H9 (cell line): ENCODE measurements around the gene KSR1. TPM values are rescaled to one million over a fixed set of nuclear protein-coding genes. Genes with fewer than 3 reads are reported as not detected.

ENCODE experiments used
- DNase-seq: peaks from one replicate; pipeline ENCODE4 v3.0.0-alpha.2; 2017
- H2AFZ ChIP-seq: one replicate; pipeline ENCODE4 v1.6.1; 2013; ENCODE audit warnings: mild to moderate bottlenecking, low read length, control low read depth, moderate library complexity
- H2AK5ac ChIP-seq: 2 replicates; pipeline ENCODE4 v1.6.1; 2013; ENCODE audit warnings: low read length, control low read depth, mixed read lengths; ENCODE audit not compliant: insufficient read length
- H2BK120ac ChIP-seq: one replicate; pipeline ENCODE4 v1.6.1; 2013; ENCODE audit warnings: low read depth, mild to moderate bottlenecking, low read length, control low read depth, inconsistent platforms; ENCODE audit not compliant: poor library complexity, severe bottlenecking
- H2BK12ac ChIP-seq: 2 replicates; pipeline ENCODE4 v1.6.1; 2013; ENCODE audit warnings: low read length, control low read depth, mixed read lengths, low read depth; ENCODE audit not compliant: insufficient read length
- H2BK15ac ChIP-seq: 2 replicates; pipeline ENCODE4 v1.6.1; 2013; ENCODE audit warnings: low read depth, low read length, control low read depth
- H2BK20ac ChIP-seq: one replicate; pipeline ENCODE4 v1.6.1; 2013; ENCODE audit warnings: low read depth, mild to moderate bottlenecking, low read length, control low read depth, inconsistent platforms; ENCODE audit not compliant: poor library complexity, severe bottlenecking
- H2BK5ac ChIP-seq: 2 replicates; pipeline ENCODE4 v1.6.1; 2013; ENCODE audit warnings: low read length, control low read depth, mixed read lengths; ENCODE audit not compliant: insufficient read length
- H3K14ac ChIP-seq: 2 replicates; pipeline ENCODE4 v1.6.1; 2013; ENCODE audit warnings: low read length, control low read depth; ENCODE audit not compliant: insufficient read depth
- H3K18ac ChIP-seq: 2 replicates; pipeline ENCODE4 v1.6.1; 2013; ENCODE audit warnings: low read depth, mild to moderate bottlenecking, mixed read lengths, low read length, control low read depth; ENCODE audit not compliant: insufficient read length
- H3K23ac ChIP-seq: 2 replicates; pipeline ENCODE4 v1.6.1; 2013; ENCODE audit warnings: low read length, control low read depth, mixed read lengths, low read depth; ENCODE audit not compliant: insufficient read length
- H3K23me2 ChIP-seq: 2 replicates; pipeline ENCODE4 v1.6.1; 2013; ENCODE audit warnings: low read depth, mild to moderate bottlenecking, mixed read lengths, low read length, control low read depth; ENCODE audit not compliant: insufficient read length, poor library complexity, severe bottlenecking
- H3K27ac ChIP-seq: 2 replicates; pipeline ENCODE4 v1.5.1; 2013; ENCODE audit warnings: low read length, control low read depth, mixed read lengths, low read depth; ENCODE audit not compliant: insufficient read length
- H3K27me3 ChIP-seq: 2 replicates; pipeline ENCODE4 v1.6.1; 2013; ENCODE audit warnings: low read length, control low read depth, inconsistent platforms; ENCODE audit not compliant: insufficient read depth
- H3K4ac ChIP-seq: 2 replicates; pipeline ENCODE4 v1.6.1; 2013; ENCODE audit warnings: low read depth, mild to moderate bottlenecking, control low read depth, inconsistent platforms, low read length, moderate library complexity
- H3K4me1 ChIP-seq: 2 replicates; pipeline ENCODE4 v1.6.1; 2013; ENCODE audit warnings: low read length, control low read depth, inconsistent platforms; ENCODE audit not compliant: insufficient read depth
- H3K4me2 ChIP-seq: 2 replicates; pipeline ENCODE4 v1.6.1; 2013; ENCODE audit warnings: low read length, control low read depth, mixed read lengths; ENCODE audit not compliant: insufficient read length, insufficient read depth
- H3K56ac ChIP-seq: 2 replicates; pipeline ENCODE4 v1.6.1; 2013; ENCODE audit warnings: low read depth, mild to moderate bottlenecking, mixed read lengths, low read length, control low read depth; ENCODE audit not compliant: insufficient read length
- H3K79me1 ChIP-seq: 2 replicates; pipeline ENCODE4 v1.6.1; 2013; ENCODE audit warnings: low read depth, mild to moderate bottlenecking, moderate library complexity, low read length, control low read depth, inconsistent platforms; ENCODE audit not compliant: insufficient read depth, poor library complexity, severe bottlenecking
- H3K79me2 ChIP-seq: 2 replicates; pipeline ENCODE4 v1.6.1; 2013; ENCODE audit warnings: low read length, control low read depth, inconsistent platforms; ENCODE audit not compliant: insufficient read depth
- H3K9ac ChIP-seq: 2 replicates; pipeline ENCODE4 v1.6.1; 2013; ENCODE audit warnings: low read length, control low read depth, mixed read lengths; ENCODE audit not compliant: insufficient read length; ENCODE audit errors: extremely low read depth
- H3K9me3 ChIP-seq: one replicate; pipeline ENCODE4 v1.6.1; 2013; ENCODE audit warnings: low read depth, low read length, inconsistent platforms; ENCODE audit not compliant: control insufficient read depth
- H3T11ph ChIP-seq: one replicate; pipeline ENCODE4 v1.6.1; 2013; ENCODE audit warnings: mild to moderate bottlenecking, low read length, control low read depth, inconsistent platforms
- H4K20me1 ChIP-seq: one replicate; pipeline ENCODE4 v1.6.1; 2013; ENCODE audit not compliant: control insufficient read depth, insufficient read length, insufficient read depth
- H4K5ac ChIP-seq: 2 replicates; pipeline ENCODE4 v1.6.1; 2013; ENCODE audit warnings: low read depth, mild to moderate bottlenecking, mixed read lengths, low read length, control low read depth; ENCODE audit not compliant: insufficient read length
- H4K8ac ChIP-seq: replicated peaks from 2 replicates; pipeline ENCODE4 v1.6.1; 2013; ENCODE audit warnings: low read length, control low read depth, mixed read lengths, low read depth; ENCODE audit not compliant: insufficient read length
- H4K91ac ChIP-seq: 2 replicates; pipeline ENCODE4 v1.6.1; 2013; ENCODE audit warnings: low read depth, mild to moderate bottlenecking, moderate library complexity, mixed read lengths, low read length, control low read depth; ENCODE audit not compliant: insufficient read length
- H3K27ac Mint-ChIP-seq, 3 experiments: 2 replicates in 2 of 3; 3 replicates in 1 of 3; pipeline ENCODE4 v1.8.0; 2020 to 2021; ENCODE audit warnings: mixed read lengths in 3 of 3, mild to moderate bottlenecking in 1 of 3, moderate library complexity in 1 of 3
- H3K27me3 Mint-ChIP-seq: 2 replicates; pipeline ENCODE4 v1.8.0; 2021; ENCODE audit warnings: low read depth, mild to moderate bottlenecking, moderate library complexity, mixed read lengths
- H3K36me3 Mint-ChIP-seq, 3 experiments: 2 replicates in 2 of 3; 3 replicates in 1 of 3; pipeline ENCODE4 v1.8.0; 2020 to 2021; ENCODE audit warnings: low read depth in 3 of 3, mixed read lengths in 3 of 3; ENCODE audit not compliant: insufficient read depth in 1 of 3
- H3K4me1 Mint-ChIP-seq, 2 experiments: 2 replicates each; pipeline ENCODE4 v1.8.0; 2020; ENCODE audit warnings: mixed read lengths in 2 of 2
- H3K4me3 Mint-ChIP-seq, 2 experiments: 2 replicates in 1 of 2; 3 replicates in 1 of 2; pipeline ENCODE4 v1.8.0; 2020 to 2021; ENCODE audit warnings: mild to moderate bottlenecking in 2 of 2, mixed read lengths in 2 of 2, moderate library complexity in 1 of 2
- H3K9me3 Mint-ChIP-seq, 2 experiments: 2 replicates in 1 of 2; 3 replicates in 1 of 2; pipeline ENCODE4 v1.8.0; 2020; ENCODE audit warnings: mild to moderate bottlenecking in 2 of 2, mixed read lengths in 2 of 2, moderate library complexity in 1 of 2
- WGBS: extraction: QIAGEN DNeasy Blood & Tissue Kit; methylation state at CpG from one replicate; pipeline ENCODE4 v1.1.7; 2013; ENCODE audit warnings: missing lambda C conversion rate, low lambda C conversion rate, mixed read lengths; ENCODE audit not compliant: insufficient read length; ENCODE audit errors: extremely low coverage; 5-methylcytosine and 5-hydroxymethylcytosine counted together
- total RNA-seq: library from RNA; stranded (reverse); gene quantifications from 2 replicates; pipeline ENCODE4 v1.2.1, GENCODE V29; 2021
- TF ChIP-seq, protein P1 (sequence below): fragments of 200-600 bp; sonication (generic); conservative IDR thresholded peaks from 3 replicates; pipeline ENCODE4 v1.8.0; 2021; ENCODE audit warnings: antibody characterized with exemption, mild to moderate bottlenecking

Gene KSR1
- total RNA-seq, 1 experiment from 2014 or later: 44.9 TPM

DNA sequence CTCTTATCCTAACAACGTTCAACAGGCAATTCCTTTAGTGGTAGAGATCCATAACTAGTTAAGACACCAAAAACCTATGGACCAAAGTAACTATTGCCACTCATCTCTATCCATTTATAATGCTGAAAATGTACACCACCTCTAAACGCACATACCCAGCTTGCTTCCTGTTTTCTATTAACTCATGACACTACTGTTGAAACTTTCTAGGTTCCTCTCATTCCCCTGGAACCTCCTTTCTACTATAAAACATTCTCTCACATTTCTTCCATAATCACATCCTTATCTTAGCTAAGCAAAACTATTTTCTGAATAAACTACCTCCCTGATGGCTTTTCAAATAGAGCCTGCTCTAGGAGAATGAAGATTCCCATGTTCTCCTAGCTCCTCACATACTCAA, 42.9 kb upstream of the KSR1 start:
- Histone ChIP-seq H3K4me1 (no peaks in the 10 kb centered on the region; the same call in 1 of the 2 replicates), H4K5ac (no peak overlapping the region), H3K23ac (no peak overlapping the region), H4K20me1 (no peaks in the 10 kb centered on the region), H3K4ac (no peak overlapping the region), H4K8ac (no peak overlapping the region), H3K27me3 (no peaks in the 10 kb centered on the region), H2BK120ac (no peak overlapping the region), H3K4me2 (no peak overlapping the region), H3K56ac (no peak overlapping the region), H4K91ac (no peak overlapping the region), H2AFZ (no peak overlapping the region), H3K18ac (no peak overlapping the region), H2BK15ac (no peak overlapping the region), H3T11ph (no peak overlapping the region), H2BK20ac (no peak overlapping the region), H2BK5ac (no peak overlapping the region), H3K9me3 (no peaks in the 10 kb centered on the region), H3K14ac (no peak overlapping the region), H3K27ac (no peak overlapping the region), H3K9ac (no peak overlapping the region), H3K23me2 (no peaks in the 10 kb centered on the region), H2AK5ac (no peak overlapping the region), H3K79me2 (no peaks in the 10 kb centered on the region), H3K79me1 (no peaks in the 10 kb centered on the region), H2BK12ac (no peak overlapping the region)
- no peak for DNase-seq
- H3K4me1 Mint-ChIP-seq: peaks cover 6% of the 10 kb centered on the region in 2 experiments
- H3K36me3 Mint-ChIP-seq: no peaks in the 10 kb centered on the region
- TF ChIP-seq, protein P1, sequence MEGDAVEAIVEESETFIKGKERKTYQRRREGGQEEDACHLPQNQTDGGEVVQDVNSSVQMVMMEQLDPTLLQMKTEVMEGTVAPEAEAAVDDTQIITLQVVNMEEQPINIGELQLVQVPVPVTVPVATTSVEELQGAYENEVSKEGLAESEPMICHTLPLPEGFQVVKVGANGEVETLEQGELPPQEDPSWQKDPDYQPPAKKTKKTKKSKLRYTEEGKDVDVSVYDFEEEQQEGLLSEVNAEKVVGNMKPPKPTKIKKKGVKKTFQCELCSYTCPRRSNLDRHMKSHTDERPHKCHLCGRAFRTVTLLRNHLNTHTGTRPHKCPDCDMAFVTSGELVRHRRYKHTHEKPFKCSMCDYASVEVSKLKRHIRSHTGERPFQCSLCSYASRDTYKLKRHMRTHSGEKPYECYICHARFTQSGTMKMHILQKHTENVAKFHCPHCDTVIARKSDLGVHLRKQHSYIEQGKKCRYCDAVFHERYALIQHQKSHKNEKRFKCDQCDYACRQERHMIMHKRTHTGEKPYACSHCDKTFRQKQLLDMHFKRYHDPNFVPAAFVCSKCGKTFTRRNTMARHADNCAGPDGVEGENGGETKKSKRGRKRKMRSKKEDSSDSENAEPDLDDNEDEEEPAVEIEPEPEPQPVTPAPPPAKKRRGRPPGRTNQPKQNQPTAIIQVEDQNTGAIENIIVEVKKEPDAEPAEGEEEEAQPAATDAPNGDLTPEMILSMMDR: no peak
- no peaks in the 10 kb centered on the region for H3K9me3 Mint-ChIP-seq
- no peak overlapping the region for H3K4me3 Mint-ChIP-seq
- no CpG with 5 or more reads among the region's 2 CpGs for WGBS
- peaks cover 26% of the 10 kb centered on the region for H3K27me3 Mint-ChIP-seq
- H3K27ac Mint-ChIP-seq: no peak overlapping the region
